HG03439 (cell line): ENCODE measurements around the gene EPG5.
"Not testable (repeated sequence)": the region's sequence is repeated elsewhere in the genome, so short reads cannot be mapped to it uniquely, and the experiment has no call there.

Experiments
- ATAC-seq: cut with Tn5 transposase; IDR thresholded peaks from one replicate; pipeline ENCODE4 v1.9.1; 2021; ENCODE audit warnings: mild to moderate bottlenecking, moderate library complexity; ENCODE audit not compliant: unreplicated experiment

Gene EPG5

DNA sequence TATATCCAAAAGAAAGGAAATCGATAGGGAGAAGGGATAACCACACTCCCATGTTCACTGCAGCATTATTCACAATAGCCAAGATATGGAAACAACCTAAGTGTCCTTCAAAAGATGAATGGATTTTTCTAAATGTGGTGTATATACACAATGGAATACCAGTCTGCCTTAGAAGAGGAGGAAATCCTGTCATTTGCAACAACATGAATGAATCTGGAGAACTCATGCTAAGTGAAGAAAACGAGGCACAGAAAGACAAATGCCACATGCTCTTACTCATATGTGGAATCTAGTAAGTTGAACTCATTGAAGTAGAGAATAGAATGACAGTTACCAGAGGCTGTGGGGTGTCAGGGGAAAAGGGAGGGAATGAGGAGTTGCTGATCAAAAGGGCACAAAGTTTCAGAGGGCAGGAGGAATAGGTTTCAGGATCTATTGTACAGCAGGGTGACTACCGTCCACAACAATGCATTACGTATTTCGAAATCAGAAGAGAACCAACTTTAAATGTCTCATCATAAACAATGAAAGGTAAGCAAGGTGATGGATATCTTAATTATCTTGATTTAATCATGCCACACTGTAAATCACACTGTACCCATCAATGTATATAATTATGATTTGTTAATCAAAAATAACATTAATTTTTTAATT lies 95.6 kb downstream of the EPG5 start:
- no peak for ATAC-seq

DNA sequence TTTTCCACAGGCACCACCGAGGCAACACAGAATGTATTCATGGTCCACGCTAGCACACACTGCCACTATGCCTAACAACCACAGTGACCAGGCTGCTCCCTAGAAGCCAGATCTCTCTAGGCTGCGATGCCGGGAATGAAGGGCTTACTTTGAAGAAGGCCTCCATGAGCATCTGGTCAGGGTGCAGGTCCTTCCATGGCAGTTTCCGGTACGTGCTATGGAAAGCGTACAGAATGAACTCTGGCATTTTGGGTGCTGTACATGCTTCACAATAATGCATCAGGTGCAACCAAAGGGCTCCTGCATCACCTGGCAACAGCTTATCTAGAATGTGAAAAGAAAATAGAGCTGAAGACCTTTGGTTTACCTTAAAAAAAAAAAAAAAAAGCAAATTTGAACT lies 96.7 kb downstream of the EPG5 start:
- ATAC-seq, result no peak

DNA sequence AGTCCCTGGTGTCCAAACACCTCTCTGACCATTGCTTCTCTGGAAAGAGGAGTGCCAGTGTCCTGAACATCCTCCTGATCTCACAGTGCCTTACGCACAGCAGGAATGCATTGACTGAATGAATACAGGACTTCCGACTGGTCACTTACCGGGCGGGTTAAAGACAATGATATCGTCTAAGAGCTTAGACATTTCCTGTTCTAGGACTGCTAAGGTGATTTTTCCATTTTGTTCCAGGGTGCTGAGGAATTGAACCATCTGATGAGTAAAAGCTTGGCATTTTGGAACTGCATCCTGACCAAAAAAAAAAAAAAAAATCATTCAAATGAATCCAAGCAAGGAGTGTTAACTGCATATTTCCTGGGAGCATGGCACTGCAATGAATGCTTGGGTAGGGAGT lies 101.7 kb downstream of the EPG5 start:
- no peak for ATAC-seq

DNA sequence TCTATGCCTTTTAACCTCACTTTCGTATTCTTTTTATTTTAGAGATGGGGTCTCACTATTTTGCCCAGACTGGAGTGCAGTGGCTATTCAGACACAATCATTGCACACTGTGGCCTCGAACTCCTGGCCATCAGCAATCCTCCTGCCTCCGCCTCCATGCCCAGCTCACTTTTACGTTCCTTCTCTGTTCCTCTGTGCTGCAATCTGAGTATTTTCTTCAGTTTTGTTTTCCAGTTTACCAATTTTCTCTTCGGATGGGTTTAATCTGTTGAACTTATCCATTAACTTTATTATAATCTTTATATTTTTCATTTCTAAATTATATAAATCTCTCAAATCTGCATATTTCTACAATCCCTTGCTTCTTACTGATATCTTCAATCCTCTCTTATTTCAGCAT lies 103.0 kb downstream of the EPG5 start:
- no peak for ATAC-seq

DNA sequence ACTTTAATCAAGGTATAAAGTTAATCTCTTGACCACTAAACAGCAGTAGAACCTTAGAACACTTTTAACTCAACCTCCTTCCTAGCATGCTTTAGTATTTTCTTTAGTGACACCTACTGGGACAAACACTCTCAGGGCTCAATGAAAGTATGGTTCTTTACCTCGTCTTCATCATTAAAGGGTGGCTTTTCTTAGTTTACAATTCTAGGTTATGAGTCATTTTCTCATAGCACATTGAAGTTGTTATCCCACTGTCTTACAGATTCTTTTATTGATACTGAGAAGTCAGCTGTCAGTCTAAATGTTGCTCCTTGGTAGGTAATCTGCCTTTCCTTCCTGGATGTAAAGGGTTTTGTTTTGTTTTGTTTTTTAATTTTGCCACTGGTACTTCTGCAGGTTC lies 103.7 kb downstream of the EPG5 start:
- no peak for ATAC-seq

DNA sequence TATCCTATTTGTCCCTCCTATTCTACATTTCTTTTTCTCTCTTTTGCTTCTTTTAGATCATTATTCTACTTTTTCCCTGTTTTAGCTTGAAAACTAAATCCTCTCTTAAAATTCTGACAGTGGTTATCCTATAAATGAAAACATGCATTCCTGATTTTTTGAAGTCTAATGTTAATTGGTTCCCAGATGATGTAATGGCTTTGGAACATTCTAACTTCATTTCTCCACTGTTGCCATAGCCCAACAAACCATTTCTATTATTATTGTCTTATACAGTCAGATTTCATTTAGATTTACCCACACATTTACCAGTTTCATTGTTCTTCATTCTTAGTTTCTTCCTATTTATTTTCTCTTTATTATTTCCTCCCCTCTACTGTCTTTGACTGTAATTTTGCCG lies 105.2 kb downstream of the EPG5 start:
- no peak for ATAC-seq

DNA sequence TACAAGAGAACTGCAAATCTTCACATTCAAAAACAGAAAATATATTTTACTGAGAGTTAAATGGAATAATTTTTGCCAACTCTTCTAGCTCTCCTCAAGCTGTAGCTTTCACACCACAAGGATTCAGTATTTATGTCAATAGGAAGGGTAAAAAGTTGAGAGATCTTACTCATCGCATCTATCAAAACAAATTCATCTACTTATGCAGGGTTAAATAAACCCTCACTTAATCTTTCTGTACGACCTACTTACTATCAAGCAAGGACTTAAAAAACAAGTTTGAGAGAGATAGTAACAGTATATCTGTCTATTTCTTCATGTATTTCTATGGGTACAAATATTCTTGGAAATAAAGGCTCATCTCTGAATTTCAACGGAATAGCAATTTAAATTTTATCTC lies 106.2 kb downstream of the EPG5 start:
- no peak for ATAC-seq

DNA sequence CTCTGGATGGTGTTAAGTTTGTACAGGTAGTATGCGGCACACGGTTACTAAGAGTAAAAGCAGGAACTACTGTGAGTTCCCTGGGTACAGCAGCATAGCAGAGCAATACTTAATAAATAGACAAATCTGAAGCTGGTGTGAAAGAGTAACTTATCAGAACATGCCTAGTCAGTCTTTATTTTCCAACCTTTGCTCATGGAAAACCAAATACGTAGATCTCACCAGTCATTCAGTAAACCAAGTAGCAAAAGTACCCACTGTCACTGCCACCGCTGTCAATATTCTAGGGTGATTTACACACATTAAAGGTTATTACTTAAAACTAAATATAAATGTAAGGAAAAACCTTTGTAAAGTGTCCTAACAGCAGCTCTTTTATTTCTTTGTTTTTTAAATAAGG lies 106.6 kb downstream of the EPG5 start:
- no peak for ATAC-seq

DNA sequence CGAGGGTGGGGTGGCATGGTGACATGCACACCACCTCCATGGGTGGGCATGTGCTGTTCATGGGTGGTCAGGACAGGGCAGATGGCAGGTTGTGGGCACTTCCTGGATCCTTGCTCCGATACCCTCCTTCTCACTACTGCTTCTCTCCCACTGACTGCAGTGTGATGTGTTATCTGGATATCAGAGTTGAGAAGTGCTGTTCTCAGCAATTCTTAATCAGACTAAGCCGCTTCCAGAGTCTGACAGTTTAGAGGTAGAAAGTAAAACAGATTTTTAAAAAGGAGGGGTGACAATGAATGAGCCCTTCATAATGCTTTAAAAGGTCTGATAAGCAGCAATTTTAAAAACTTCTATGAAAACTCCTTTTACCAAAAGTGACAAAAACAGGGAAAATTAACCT lies 107.8 kb downstream of the EPG5 start:
- no peak for ATAC-seq

DNA sequence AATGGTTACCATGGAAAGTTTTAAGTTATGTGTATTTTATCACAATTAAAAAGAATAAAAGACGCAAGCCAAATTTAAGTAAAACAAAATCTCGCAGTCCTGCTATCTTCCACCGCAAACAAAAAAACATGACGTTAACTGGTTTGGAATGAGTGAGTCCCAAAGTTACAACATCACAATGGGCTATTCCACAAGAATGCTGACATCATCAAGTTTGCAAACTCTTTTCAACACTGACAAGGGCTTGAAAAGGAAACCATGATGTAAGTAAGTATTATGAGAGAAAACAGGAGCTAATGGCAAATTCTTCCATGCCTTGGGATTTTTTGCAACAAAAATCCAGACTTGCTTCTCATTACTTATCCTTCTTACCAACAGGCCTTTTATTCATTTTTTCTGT lies 110.6 kb downstream of the EPG5 start:
- ATAC-seq, result no peak

DNA sequence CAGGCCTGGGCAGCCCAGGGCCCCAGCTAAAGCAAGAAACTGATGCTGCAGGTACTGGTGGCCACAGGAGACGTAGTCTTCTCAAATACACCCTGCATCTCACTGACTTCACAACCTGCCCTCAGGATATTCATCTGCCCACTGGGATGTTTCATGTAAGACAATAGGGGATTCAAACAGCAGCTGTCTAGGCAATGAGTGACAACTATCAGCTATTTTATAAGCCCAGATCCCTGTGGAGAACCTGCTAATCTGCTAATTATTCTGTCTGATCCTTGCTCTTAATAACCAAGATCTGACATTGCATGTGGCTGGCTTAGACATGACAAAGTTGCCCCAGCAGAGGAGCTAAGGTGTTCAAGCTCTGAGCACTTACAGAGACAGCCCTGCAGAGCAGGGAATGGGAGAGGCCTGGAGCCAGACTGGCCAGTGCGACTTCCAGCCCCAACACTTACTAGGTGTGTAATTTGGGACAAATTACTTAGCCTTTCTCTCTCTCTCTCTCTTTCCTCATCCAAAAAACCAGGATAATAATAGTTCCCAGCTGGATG lies 113.0 kb downstream of the EPG5 start:
- no peak for ATAC-seq

DNA sequence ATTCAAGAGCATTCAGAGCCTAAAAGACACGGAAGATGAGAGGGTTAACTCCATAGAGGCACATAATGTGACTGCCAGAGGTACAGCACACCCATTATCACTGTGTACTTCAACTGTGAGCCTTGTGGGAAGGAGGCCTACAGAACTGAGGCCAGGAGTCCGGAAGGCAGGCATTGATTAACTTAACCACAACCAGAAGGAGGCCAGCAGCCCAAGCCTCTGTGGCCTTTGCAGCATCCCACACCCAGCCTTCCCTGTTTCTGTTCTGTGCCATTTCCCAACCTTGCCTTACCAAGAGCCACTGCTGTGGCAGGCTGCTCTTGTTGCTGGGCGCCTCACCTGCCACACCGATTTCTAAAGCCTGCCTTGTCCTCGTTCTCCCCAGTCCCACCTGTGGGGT lies 114.5 kb downstream of the EPG5 start:
- ATAC-seq, result no peak

DNA sequence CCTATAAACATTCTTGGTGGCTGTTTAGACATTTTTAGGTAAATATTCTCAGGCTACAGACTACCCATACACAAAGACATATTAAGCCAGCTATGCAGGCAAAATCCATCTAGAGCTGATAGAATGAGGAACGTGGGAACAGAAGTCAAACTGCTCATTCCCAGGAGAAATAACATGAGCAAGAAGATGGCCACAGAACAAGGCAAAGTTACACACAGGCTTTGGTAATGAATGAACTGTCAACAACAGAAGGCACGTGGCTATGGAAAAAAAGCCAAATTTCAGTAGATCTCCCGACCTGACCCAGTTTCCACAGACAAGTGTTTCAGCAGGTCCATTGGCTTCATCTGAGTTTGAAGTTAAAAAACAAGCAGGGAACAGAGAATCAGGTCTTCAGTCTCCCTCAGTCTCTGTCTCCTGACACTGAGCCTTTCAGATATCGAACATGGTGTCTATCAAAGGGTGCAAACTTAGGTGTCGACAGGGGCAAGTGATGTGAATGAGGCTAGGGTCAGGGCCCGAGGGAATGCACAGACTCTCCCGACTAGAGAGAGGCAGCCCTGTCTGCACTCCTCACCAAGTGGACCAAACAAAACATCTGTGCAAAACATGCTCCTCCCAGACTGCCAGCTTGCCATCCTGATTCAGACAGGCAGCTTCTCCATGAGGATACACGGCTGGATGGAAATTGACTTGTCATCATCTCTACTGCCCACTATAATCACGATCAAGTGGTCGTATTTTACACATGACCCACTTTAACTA lies 115.8 kb downstream of the EPG5 start:
- ATAC-seq, result no peak

DNA sequence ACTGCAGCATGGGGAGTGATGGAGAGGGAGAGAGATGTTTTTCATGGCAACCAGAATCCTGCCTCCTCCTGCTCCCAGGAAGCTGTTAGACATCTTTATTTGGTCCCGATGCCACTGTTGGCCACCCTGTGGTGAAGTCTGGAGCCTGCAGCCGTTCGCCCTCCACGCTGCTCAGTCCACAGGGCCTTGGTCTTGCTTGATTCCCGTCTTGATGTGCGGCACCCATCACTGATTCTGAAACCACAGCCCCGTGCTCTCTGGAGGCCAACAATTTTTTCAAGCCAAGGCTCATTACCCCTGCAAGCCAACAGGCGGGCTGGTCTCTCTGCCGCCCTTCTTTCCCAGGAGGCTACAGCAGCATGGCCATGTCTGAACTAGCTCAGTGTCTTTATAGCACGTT lies 117.1 kb downstream of the EPG5 start:
- no peak for ATAC-seq

DNA sequence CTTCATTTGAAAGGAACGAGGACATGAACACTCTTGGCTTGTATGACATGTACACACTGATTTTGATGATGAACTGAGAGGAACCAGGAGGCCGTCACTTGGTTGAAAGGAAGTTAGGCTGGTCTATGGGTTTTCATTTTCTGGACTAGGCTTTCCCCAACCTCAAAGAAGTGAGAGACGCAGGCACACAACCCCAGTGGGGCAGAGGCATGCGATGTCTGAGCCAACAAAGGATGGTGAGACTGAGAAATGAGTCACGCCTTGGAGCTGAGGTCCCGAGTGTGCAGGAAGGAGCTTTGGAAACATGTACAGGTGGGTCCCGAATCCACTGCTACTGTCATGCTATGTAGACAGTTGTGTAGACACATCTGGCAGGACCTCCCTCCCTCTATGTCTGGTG lies 117.6 kb downstream of the EPG5 start:
- no peak for ATAC-seq

DNA sequence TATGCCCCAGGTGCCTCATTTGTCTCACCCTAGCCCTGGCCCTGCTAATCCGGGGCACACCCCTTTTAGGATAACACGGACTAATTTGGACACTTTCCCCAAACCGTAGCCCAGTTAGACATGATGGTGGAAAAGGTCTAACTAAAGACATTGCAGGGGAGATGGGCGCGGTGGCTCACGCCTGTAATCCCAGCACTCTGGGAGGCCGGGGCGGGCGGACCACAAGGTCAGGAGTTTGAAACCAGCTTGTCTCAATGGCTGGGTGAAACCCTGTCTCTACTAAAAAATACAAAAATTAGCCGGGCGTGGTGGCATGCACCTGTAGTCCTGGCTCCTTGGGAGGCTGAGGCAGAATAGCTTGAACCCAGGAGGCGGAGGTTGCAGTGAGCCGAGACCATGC lies 118.5 kb downstream of the EPG5 start:
- ATAC-seq, result not testable (repeated sequence)

DNA sequence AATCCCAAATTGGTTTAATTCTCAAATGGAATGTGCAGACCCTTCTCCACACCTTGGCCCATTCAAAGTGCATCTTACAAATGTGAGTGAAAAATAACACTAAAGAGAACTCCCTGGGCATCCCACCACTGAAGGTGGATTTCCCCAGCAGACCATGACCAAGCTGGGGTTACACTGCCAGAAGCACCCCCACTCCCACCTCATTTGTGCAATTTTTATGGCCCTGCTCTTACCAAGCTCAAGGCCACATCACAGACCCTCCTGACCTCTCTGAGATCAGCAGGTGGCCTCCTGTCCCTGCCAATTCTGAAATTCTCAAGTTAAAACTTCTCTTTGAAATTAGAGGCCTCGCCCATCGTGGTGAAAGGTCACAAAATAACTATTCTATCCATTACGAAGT lies 120.0 kb downstream of the EPG5 start:
- ATAC-seq, result no peak

DNA sequence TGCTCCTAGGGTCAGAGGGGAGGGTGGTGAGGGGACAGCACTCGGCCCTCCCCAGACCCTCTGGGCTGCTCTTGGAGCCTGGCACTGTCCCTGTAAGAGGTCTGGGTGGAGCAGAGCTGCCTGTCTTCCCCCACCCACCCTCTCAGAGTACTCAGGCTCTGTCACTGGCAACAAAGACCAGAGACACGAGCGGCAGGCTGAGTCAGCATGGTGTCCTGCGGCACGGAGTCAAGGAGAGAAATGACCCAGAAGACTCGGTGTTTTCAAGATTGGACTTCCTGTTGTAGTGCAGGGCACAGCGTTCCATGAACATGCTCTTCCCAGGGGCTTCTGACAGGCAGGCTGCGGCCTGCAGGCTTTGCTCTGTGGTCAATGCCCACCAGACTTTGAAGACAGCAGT lies 121.7 kb downstream of the EPG5 start:
- ATAC-seq, result no peak

DNA sequence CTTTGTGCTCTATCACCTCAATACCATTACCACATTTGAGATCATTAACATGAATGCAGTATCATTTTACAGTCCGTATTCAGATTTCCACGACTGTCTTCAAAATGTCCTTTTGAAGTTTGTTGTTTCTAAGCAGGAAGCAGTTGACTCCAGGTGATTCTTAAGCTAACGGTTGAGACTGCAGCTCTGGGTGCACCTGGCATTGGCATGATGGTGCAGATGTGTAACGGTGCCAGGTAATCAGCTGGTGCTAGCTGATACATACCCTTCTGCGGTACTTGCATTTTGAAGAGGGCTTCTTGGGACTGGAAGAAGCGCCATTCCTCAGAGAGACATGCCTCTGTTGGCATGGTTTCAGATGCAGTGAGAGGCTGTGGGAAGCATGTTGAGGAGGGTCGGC lies 122.2 kb downstream of the EPG5 start:
- no peak for ATAC-seq

DNA sequence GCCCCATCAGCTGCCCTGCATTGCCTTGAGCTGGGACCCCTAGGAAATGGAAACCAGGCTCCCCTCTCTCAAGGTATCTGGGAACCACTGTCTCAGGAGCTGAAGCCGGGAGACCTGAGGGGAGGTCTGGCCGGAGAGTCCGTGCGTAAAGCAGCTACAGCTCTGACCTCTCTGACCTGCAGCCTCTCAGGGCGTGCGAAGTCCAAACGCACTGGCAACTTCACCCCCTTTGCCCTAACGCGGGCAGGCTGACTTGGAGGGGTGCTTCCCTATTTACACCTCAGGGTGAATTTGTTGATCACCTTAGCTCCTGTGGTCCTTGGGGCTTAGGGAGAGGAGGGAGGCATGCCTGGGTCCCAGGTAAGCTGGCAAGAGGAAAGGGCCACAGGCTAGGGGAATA lies 124.1 kb downstream of the EPG5 start:
- no peak for ATAC-seq

DNA sequence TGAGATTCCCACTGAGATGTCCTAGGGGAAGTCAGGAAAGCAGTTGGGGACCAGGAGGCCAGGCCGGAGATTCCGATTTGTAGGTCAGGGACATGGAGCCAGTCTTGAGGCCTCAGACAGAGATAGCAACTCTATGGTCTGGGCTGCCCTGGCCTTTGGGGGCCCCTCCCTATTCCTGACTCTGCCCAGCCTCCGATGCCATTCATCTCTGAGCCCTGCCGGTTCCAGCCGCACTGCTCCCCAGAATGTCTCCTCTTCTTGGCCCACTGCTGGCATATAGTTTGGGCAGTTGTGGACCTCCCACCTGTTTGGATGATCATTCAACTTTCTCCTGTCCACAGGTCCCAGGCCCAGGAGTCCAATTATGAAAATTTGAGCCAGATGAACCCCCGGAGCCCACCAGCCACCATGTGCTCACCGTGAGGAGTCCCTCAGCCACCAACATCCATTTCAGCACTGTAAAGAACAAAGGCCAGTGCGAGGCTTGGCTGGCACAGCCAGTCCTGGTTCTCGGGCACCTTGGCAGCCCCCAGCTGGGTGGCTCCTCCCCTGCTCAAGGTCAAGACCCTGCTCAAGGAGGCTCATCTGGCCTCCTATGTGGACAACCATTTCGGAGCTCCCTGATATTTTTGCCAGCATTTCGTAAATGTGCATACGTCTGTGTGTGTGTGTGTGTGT lies 125.2 kb downstream of the EPG5 start:
- no peak for ATAC-seq
